GM10847 (cell line): ENCODE results near the gene FIGN.

Experiments
- POLR2A ChIP-seq: IDR thresholded peaks from 2 replicates; pipeline ENCODE4 v1.6.1; 2011; ENCODE audit not compliant: insufficient read length; ENCODE audit errors: extremely low read depth

The FIGN gene

DNA sequence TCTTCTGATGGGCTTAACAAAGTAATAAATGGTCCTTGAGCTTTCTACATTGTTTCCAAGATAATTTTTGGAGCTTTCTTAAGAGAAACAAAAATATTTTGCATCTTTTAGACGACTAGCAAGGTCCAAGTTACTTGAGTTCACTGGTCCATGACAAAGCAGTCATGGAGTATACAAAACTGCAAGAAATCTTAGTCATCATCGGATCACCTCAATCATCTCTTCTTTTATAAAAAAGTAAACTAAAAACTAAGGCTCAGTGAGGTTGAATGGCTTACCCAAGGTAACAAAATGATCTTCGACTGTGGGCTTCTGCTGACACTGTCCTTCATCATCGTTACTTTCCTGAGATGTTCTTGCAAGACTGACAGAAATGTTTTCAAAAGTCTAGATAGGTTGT, 11.9 kb downstream of the FIGN start:
- no peak for TF ChIP-seq POLR2A

DNA sequence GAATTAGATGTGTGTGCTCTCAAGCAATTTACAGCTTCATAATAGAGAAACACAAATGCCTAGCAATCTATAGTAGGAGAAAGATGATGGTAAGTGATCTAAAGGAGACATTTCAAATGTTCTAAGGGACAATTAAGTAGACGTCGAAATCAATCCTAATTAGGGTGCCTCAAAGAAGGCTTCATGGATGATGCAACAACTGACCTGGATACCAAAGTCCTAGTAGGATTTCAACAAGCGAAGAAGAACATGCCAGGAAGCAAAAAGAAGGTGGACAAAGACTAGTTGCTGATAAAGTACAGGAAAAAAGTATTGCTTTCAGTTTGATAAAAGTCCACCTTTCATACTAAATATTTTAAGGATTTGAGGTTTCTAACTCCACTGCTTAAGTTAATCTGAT, 12.5 kb downstream of the FIGN start:
- TF ChIP-seq POLR2A: no peak

DNA sequence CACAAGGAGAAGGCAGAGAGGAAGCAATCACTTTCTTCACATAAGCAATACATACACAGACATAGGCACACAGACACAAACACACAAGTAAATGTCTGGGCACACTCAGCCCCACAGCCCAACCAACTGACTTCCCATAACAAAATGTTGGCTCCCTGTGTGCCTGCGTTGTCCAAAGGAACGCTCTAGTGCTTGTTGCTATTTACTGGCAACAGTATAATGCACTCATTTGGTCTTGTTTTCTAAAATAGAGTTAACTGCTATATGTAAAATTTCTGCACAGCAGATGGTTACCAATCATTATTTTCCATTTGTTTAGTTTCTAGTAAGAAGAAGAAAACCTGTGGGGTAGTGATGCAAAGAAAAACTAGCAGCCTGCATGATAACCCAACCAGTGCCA, 16.5 kb downstream of the FIGN start:
- no peak for TF ChIP-seq POLR2A

DNA sequence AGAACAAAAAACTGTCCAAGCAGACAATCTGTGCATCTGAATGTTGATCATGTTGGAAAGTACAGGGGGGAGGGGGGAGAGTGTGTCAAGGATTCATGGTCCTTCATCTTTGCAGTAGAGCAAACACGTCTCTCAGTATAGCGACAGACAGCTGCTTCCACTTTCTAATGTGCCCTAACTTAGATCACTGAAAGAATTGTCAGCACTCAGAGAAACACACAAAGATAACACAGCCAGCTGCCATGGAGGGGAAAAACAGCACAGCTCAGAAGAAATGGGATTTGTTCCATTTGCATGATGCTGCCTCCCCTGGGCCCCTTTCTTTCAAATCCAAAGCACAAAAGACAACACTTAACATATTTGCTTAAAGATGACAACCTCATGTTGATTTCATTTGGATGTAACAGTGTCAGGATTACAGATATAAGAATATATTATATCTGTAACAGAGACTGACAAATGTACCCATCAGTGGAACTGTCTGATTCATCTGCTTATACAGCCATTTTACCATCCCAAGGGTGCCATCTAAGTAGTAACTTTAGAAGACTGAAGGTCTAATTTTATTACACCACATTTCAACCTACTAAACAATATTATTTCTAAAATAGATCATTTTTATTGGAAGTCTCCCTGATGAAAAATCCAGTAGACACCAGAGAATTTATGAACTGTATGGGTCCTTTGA, 17.7 kb downstream of the FIGN start:
- no peak for TF ChIP-seq POLR2A

DNA sequence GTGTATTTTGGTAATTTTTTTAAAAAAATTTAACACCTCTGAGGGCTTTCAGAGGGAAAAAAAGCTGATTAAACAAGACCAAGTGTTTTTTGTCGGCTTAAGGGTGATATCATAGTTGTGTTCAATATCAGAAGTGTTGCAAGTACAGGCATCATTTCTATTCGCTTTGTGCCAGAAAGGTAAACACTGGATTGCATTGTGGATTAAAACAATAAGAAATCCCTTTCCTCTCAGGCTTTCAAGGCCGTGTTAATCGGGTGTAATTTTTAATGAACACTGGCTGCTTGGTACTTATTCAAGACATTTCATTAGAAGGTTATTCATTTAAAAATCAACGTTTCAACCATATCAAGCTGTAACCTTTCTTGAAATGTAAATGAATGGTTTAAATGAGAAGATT, 18.3 kb downstream of the FIGN start:
- no peak for TF ChIP-seq POLR2A

DNA sequence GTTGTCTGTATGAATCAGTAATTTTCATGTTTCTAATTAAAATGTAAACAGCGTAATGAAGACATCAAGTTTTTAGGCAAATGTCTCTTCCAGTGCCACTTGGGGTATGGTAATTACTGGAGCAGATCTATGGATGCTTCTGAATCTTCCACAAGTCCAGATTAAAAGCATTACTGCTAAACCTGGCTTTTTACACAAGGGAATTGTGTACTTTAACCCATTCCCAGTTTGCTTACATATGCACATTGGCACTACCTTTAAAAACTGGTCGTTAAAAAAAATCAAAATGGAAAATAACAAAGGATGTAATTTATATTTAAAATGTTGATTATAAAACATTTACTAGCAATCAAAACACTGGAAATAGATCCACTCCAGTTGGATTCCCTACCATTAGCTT, 19.7 kb downstream of the FIGN start:
- TF ChIP-seq POLR2A: no peak

DNA sequence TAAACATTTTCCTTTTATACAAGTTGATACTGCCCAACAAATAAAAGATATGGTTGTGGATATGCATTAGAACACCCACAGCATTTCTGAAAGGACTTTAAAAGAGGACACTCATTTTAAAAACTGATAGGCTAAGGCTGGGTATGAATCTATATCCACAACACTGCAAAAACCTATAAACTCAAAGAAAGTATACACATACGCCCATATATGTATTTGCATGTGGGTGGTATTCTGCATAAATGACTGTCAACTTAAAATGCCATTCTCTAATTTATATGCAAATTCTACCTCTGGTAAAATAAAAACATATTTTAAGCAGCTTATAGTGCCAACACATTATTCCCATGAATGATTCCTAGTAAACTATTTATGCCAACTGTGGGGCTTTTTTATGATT, 20.1 kb downstream of the FIGN start:
- no peak for TF ChIP-seq POLR2A

DNA sequence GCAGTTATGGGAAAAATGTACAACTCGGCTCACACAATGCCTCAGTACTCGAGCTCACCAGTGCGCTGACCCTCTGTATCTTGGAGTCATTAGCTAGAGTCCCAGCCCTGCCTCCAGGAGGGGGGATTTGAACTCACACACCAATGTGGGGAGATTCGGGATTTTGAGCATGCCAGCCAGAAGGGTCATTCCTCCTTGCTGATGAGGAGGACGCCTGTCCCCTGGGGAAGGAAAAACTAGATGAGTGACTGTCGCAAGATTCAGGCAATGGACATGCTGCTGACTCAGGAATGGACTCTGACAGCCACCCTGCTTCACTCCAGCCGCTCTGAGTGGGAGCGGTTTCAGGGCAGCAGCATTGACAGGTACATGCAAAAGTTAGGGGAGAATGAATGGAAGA, 20.6 kb downstream of the FIGN start:
- no peak for TF ChIP-seq POLR2A

DNA sequence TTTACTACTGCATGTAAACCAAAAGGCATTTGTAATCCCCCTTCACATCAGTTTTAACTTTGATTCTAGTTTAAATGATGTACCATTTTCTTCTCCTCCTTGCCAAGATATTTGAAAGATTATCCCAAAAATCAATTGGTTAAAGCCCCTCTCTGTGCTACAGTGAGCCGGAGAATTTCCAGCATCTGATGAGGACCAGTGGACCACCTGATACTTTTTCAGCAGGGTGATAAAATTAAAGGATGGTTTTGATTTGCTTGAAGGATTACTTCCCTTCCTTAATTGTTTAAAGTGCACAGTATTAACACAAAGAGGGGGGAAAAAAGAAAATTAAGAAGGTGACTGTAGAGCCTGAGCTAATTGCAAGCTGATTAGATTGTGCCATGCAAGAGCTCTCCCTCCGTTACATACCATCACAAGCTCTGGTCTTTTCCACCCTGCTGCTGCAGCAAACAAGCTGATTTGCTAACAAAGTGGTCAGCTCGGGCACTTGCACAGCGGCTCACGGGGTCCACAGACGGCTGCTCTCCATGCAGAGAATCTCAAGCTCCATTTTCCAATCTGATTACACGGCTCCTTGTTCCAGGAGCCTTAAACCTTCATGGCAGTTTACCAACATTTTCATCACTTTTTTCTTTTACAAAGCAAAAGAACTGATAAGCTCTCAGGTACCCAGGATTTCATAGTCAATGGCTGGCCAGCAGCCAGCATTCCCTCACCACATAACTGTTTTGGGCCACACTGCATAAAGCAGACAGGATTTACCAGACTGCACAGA, 22.1 kb downstream of the FIGN start:
- no peak for TF ChIP-seq POLR2A

DNA sequence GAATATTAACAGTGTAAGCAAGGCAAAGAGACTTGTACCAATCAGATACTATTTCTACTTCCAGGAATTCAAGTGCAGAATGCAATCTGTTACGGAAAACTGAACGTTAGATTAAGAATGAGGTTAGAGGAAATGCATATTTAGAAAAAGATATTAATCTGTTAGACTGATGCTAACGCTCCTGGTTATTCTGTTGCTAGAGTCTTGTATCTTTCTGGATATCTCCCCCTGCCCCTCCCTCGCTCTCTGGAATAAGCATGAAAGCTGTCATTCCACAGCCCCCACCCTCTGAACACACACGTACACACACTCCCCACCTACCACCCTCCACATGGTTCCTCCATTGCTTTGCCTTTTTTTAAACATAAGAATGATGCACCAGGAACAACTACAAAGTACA, 24.1 kb downstream of the FIGN start:
- TF ChIP-seq POLR2A: no peak

DNA sequence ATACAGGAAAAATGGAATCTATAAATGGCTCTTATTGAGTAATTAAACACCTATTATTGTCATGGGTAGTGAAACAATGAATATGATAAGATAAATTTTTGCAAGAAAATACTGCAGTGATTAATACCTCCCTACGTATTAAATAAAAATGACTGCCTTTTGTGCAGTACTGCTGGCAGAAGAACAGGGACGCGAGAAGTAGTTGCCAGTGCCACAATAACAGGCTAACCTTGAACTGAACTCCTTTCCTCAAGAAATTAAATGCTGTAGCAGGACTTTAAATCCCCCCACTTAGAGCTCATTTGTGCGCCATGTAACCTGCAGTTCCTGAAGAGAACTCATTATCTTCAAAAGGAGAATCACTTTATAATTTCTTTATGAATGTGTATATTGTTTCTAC, 24.6 kb downstream of the FIGN start:
- no peak for TF ChIP-seq POLR2A

DNA sequence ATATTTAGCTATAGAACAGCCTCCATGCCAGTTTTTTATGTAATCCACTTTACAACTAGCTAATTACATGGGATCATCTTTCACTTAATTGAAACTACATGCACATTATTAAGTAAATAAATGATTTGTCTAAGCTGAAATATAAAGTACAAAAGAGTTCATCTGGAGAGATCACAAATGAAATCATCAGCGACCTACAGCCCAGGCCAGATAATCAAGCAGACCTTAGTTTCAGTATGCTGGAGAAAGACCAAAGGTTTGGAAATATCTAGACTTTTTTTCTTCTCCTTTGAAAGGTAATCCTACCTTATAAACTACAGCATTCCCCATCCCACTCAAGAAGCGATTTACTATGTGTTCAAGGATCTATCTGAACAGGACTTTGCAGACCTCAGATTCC, 26.5 kb downstream of the FIGN start:
- TF ChIP-seq POLR2A: no peak

DNA sequence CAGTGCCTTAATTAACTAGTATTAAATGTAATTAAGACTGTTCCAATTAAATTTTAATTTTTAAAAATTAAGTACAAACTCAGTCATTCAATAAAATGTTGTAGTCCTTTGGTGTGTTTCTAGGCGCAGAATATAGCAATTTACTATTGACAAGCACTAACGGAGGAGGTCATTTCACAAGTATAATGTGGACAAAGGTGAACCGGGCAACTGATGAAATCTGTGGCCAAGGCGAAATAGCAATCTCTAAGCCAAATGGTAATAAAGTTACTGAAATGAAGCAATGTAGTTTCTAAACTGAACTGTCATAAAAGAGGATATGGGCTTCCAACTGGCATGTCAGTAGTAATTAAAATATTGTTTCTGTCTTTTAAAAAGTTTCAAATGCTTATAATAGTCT, 27.5 kb downstream of the FIGN start:
- TF ChIP-seq POLR2A: no peak

DNA sequence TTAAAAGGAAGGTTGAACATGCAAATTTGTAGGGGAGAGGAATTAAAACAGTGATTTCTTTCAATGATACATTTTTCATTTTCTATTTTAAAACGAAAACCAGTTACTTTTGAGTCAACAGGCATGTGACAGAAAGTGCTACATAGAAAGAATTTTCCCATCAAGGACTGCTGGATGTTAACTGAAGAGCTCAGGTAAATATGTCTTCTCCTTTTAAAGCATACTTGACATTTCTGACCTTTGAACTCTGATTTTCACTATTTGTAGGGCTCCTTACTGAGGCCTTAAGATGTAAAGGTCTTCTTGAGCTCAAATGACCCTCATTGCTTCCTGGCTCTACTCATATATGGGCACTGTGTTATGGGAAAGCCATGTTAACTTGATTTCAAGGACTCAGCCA, 32.4 kb downstream of the FIGN start:
- no peak for TF ChIP-seq POLR2A

DNA sequence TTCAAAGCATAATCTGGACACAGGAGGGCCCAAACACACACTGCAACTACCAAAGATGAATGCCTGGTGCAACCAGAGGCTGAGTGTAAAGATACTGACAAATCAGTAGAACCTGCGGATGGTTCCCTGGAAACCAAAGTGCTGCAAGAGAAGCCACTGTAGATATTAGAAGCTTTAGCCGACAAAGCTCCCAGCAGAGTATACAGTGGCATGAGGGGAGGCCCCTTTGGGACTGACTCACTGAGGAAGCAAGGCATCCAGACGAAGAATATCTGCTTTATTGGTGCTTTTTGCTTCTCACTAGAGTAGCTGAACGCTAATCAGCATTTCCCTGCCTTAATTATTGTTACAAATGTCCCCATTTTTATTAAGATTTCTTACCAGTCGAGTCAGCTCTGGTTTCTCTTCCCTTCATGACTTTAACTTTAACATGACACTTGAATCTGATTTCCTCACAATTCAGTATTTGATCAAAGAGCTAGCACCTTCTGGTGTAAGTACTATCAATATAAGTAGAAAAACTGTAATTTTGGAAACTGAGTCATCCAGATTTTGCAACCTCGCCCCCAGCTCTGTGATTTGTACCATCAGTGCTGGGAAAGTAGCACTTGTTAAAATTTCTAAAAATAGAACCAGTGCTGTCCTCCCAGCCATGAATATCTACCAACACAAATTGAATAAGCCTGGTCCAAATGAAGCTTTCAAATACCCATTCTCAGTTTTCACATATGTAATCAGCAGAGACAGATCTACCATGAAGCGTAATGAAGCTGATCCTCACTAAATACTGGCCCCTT, 34.2 kb downstream of the FIGN start:
- TF ChIP-seq POLR2A: no peak

DNA sequence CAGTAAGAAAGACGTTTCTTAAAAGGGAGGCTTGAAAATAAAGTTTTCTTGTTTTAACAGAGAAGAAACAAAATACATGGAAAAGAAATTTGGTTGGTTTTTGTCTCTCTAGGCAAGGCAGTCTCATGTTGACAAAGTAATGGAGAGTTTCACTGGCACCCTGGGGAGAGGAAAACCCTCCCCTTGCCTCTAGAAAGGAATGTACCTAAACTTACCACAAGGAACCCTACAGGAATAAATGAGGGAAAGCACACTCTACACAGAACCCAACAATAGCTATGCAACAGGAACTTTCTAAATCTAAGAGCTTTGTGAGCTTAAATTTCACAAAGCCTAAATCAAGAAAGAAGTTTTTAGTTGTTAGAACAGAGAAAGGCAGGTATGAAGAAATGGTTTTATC, 37.0 kb downstream of the FIGN start:
- TF ChIP-seq POLR2A: no peak
